K562 (cell line): Measurements from ENCODE around the gene P2RX3. TPM values are rescaled to one million over a fixed set of nuclear protein-coding genes. Genes with fewer than 3 reads are reported as not detected.
A peak's percentile ranks its signal among the peaks of the same experiment; 100 is the strongest.

Source experiments
- ATF1 ChIP-seq, 2 experiments: fragments of 450-650 bp in 1 of 2; IDR thresholded peaks; 2 replicates each; pipeline ENCODE4 v1.6.1; 2016; ENCODE audit warnings: missing compliant biosample characterization in 1 of 2, missing genetic modification characterization in 1 of 2
- ATF7 ChIP-seq: fragments of 450-650 bp; IDR thresholded peaks from 2 replicates; pipeline ENCODE4 v1.7.1; 2014; ENCODE audit warnings: mild to moderate bottlenecking, moderate library complexity
- CBX1 ChIP-seq: sonication (generic); IDR thresholded peaks from 2 replicates; pipeline ENCODE4 v1.6.1; 2016; ENCODE audit warnings: antibody characterized with exemption, low read depth, mild to moderate bottlenecking
- CREB5 ChIP-seq: fragments of 250-450 bp; sonication (Bioruptor Pico); IDR thresholded peaks from 2 replicates; pipeline ENCODE4 v1.5.0; 2020; ENCODE audit warnings: mild to moderate bottlenecking
- DPF2 ChIP-seq: fragments of 450-650 bp; IDR thresholded peaks from 2 replicates; pipeline ENCODE4 v1.6.1; 2016
- ELF1 ChIP-seq: fragments of 200-800 bp; sonication (Bioruptor generic); IDR thresholded peaks from 2 replicates; pipeline ENCODE4 v1.6.1; 2016; ENCODE audit warnings: missing genetic modification characterization, missing compliant biosample characterization
- ELF2 ChIP-seq: fragments of 250-450 bp; sonication (Bioruptor Pico); IDR thresholded peaks from 2 replicates; pipeline ENCODE4 v1.5.0; 2021; ENCODE audit warnings: mild to moderate bottlenecking
- HES1 ChIP-seq: fragments of 450-650 bp; IDR thresholded peaks from 2 replicates; pipeline ENCODE4 v1.6.1; 2016; ENCODE audit warnings: low read depth, mild to moderate bottlenecking, moderate library complexity
- HNRNPUL1 ChIP-seq: fragments of 200-400 bp; formaldehyde crosslinking; IDR thresholded peaks from 2 replicates; pipeline ENCODE4 v1.6.1; 2017; ENCODE audit warnings: low read length
- MYC ChIP-seq, 2 experiments: fragments of 250-450 bp in 1 of 2; sonication (Bioruptor Pico) in 1 of 2; IDR thresholded peaks; 2 replicates each; pipeline versions ENCODE4 v1.5.1 to v1.6.1; 2012 to 2021; ENCODE audit warnings: low read depth in 2 of 2, borderline replicate concordance in 1 of 2, improper control_type of control experiment in 1 of 2, low read length in 1 of 2, mild to moderate bottlenecking in 1 of 2, moderate library complexity in 1 of 2
- NFIC ChIP-seq: fragments of 450-650 bp; IDR thresholded peaks from 2 replicates; pipeline ENCODE4 v1.6.1; 2017; ENCODE audit warnings: mild to moderate bottlenecking, inconsistent platforms
- NRF1 ChIP-seq, 2 experiments: fragments of 450-650 bp; IDR thresholded peaks in 1 of 2; conservative IDR thresholded peaks in 1 of 2; 2 replicates each; pipeline ENCODE4 v1.6.1; 2014; ENCODE audit warnings: mild to moderate bottlenecking in 2 of 2
- NUFIP1 ChIP-seq: fragments of 450-650 bp; IDR thresholded peaks from 2 replicates; pipeline ENCODE4 v1.6.1; 2018; ENCODE audit not compliant: partially characterized antibody
- RHOXF2B ChIP-seq: fragments of 250-450 bp; sonication (Bioruptor Pico); conservative IDR thresholded peaks from 2 replicates; pipeline ENCODE4 v1.5.1; 2021
- TCF7 ChIP-seq: sonication (generic); IDR thresholded peaks from 2 replicates; pipeline ENCODE4 v1.6.1; 2016; ENCODE audit warnings: antibody characterized with exemption, borderline replicate concordance
- XRCC3 ChIP-seq: fragments of 450-650 bp; IDR thresholded peaks from 2 replicates; pipeline ENCODE4 v1.6.1; 2017; ENCODE audit warnings: mild to moderate bottlenecking, moderate library complexity
- ZNF324 ChIP-seq: fragments of 250-450 bp; sonication (Bioruptor Pico); IDR thresholded peaks from 2 replicates; pipeline ENCODE4 v1.4.0; 2020; ENCODE audit warnings: mild to moderate bottlenecking
- ZNF354B ChIP-seq: fragments of 250-450 bp; sonication (Bioruptor Pico); IDR thresholded peaks from 2 replicates; pipeline ENCODE4 v1.4.0; 2020
- ZNF583 ChIP-seq: fragments of 250-450 bp; sonication (Bioruptor Pico); IDR thresholded peaks from 2 replicates; pipeline ENCODE4 v1.4.0; 2020
- ZNF639 ChIP-seq, 2 experiments: fragments of 200-800 bp in 1 of 2; sonication (Bioruptor generic) in 1 of 2; sonication (generic) in 1 of 2; formaldehyde crosslinking in 1 of 2; IDR thresholded peaks in 1 of 2; conservative IDR thresholded peaks in 1 of 2; 2 replicates each; pipeline versions ENCODE4 v1.5.0 to v1.6.1; 2016 to 2020; ENCODE audit warnings: missing compliant biosample characterization in 1 of 2, missing genetic modification characterization in 1 of 2, missing genetic modification reagents in 1 of 2
- polyA plus RNA-seq, 8 experiments: library from polyadenylated mRNA; depleted of rRNA in 4 of 8; stranded (reverse) in 5 of 8; unstranded in 3 of 8; fragments of >200 nt; fragmentation: Nextera tagmentation in 2 of 8; fragmentation: Illumina TruSeq in 1 of 8; extraction: Ambion mirVana in 2 of 8; extraction: Trizol in 1 of 8; gene quantifications; 2 replicates each; pipeline versions ENCODE4 v1.2.1 to v1.2.3, GENCODE V29; 2011 to 2014; ENCODE audit warnings: inconsistent platforms in 1 of 8, missing spikeins in 1 of 8
- total RNA-seq, 7 experiments: library from RNA; depleted of rRNA in 6 of 7; stranded (reverse); fragments of >200 nt in 6 of 7; fragmentation: Illumina TruSeq in 2 of 7; extraction: Trizol in 2 of 7; gene quantifications; 2 replicates each; pipeline versions ENCODE4 v1.2.1 to v1.2.3, GENCODE V29; 2011 to 2021; ENCODE audit warnings: low replicate concordance in 1 of 7
- TF ChIP-seq, protein P1 (sequence below): fragments of 450-650 bp; IDR thresholded peaks from 2 replicates; pipeline ENCODE4 v1.6.1; 2017; ENCODE audit warnings: antibody characterized with exemption, mild to moderate bottlenecking

P2RX3 gene
- total and polyA plus RNA-seq, 9 of the 15 experiments (the other 6 are each of a cell fraction or from before 2014, with no cell fraction given) = not detected

DNA sequence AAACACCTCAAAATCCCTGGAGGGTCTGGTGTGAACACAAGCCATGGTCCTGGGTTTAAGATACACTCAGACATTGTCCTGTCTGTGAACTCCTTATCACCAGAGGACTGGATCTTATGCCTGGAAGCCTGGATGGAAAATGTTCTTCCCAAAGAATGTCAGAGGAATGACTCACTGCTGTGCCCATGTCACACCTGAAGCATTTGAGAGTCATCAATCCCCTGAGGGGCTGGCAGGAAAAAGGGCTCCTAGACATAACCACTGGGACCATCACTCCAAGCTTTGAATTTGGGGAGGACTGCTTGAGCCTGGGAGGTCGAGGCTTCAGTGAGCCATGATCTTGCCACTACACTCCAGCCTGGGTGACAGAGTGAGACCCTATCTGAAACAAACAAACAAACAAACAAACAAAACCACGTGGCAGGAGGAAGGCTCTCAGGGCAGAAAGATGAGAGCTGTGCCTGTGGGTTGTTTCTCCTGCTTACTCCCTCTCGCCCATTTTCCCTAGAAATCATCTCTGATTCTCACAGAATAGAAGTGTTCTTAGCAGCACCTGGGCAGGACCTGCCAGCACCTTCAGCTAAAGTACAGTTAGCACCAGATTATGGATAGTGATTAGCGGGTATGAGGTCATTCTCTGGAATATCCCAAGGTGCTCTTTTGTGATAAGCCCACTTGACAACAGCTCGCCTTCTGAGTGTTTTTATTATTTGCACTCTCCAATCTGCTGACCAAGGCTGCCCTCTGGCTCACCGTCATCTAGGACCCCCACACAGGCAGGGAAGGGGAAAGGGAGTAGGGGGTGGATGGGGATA is 64.2 kb downstream of the P2RX3 start (continued):
- no peak for TF ChIP-seq ZNF354B (CRISPR knock-in tag)
- TF ChIP-seq ZNF324 = no peak
- no peak for TF ChIP-seq CBX1
- no peak for TF ChIP-seq MYC (IDR thresholded peaks at IDR 0.05; ENCODE audit: low read depth, low read length)
- no peak for TF ChIP-seq MYC (CRISPR knock-in tag; IDR thresholded peaks at IDR 0.05; ENCODE audit: borderline replicate concordance, low read depth)
- TF ChIP-seq NFIC = peak; percentile 44
- peak; percentile 35; the same call in 1 of the 2 replicates for TF ChIP-seq HES1
- TF ChIP-seq HNRNPUL1 = no peak
- no peak for TF ChIP-seq RHOXF2B (CRISPR knock-in tag)
- 0 out of 2 replicates have a peak, but pooled peaks have one; percentile 39 for TF ChIP-seq TCF7
- TF ChIP-seq NRF1 (conservative IDR thresholded peaks at IDR 0.05 in 1 of 2, IDR thresholded peaks at IDR 0.05 in 1 of 2) = 0 out of 4 replicates have a peak, but pooled peaks of 1 of the 2 experiments have one; percentile 27
- TF ChIP-seq ELF1 (tag) = no peak
- TF ChIP-seq ZNF583 = no peak
- TF ChIP-seq ZNF639 (CRISPR knock-in tag; conservative IDR thresholded peaks at IDR 0.05 in 1 of 2, IDR thresholded peaks at IDR 0.05 in 1 of 2) = no peak
- TF ChIP-seq DPF2 = peak; percentile 93
- no peak for TF ChIP-seq XRCC3
- TF ChIP-seq ATF7 = peak; percentile 97
- no peak for TF ChIP-seq NUFIP1
- TF ChIP-seq, protein P1, sequence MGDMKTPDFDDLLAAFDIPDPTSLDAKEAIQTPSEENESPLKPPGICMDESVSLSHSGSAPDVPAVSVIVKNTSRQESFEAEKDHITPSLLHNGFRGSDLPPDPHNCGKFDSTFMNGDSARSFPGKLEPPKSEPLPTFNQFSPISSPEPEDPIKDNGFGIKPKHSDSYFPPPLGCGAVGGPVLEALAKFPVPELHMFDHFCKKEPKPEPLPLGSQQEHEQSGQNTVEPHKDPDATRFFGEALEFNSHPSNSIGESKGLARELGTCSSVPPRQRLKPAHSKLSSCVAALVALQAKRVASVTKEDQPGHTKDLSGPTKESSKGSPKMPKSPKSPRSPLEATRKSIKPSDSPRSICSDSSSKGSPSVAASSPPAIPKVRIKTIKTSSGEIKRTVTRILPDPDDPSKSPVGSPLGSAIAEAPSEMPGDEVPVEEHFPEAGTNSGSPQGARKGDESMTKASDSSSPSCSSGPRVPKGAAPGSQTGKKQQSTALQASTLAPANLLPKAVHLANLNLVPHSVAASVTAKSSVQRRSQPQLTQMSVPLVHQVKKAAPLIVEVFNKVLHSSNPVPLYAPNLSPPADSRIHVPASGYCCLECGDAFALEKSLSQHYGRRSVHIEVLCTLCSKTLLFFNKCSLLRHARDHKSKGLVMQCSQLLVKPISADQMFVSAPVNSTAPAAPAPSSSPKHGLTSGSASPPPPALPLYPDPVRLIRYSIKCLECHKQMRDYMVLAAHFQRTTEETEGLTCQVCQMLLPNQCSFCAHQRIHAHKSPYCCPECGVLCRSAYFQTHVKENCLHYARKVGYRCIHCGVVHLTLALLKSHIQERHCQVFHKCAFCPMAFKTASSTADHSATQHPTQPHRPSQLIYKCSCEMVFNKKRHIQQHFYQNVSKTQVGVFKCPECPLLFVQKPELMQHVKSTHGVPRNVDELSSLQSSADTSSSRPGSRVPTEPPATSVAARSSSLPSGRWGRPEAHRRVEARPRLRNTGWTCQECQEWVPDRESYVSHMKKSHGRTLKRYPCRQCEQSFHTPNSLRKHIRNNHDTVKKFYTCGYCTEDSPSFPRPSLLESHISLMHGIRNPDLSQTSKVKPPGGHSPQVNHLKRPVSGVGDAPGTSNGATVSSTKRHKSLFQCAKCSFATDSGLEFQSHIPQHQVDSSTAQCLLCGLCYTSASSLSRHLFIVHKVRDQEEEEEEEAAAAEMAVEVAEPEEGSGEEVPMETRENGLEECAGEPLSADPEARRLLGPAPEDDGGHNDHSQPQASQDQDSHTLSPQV = peak; percentile 43; the same call in 1 of the 2 replicates
- TF ChIP-seq ATF1 (CRISPR knock-in tag; IDR thresholded peaks at IDR 0.05) = no peak
- TF ChIP-seq ATF1 (tag; IDR thresholded peaks at IDR 0.05) = peak; percentile 62
- no peak for TF ChIP-seq CREB5 (CRISPR knock-in tag)
- no peak for TF ChIP-seq ELF2 (CRISPR knock-in tag)
